ENCODE data around the gene TULP3.

Gene TULP3

GRCh38 chr12:2893007-2893406 is 2.3 kb downstream of the TULP3 start:
- no peaks in the 10 kb centered on the region for H3K9me3 Mint-ChIP-seq (ENCODE audit: low read depth)
- H3K4me3 Mint-ChIP-seq = peak overlapping the region; percentile 64
- H3K4me1 Mint-ChIP-seq (ENCODE audit: low read depth) = peaks cover 29% of the 10 kb centered on the region
- H3K36me3 Mint-ChIP-seq = no peaks in the 10 kb centered on the region
- no peaks in the 10 kb centered on the region for H3K27me3 Mint-ChIP-seq
- no peak overlapping the region for H3K27ac Mint-ChIP-seq

DNA sequence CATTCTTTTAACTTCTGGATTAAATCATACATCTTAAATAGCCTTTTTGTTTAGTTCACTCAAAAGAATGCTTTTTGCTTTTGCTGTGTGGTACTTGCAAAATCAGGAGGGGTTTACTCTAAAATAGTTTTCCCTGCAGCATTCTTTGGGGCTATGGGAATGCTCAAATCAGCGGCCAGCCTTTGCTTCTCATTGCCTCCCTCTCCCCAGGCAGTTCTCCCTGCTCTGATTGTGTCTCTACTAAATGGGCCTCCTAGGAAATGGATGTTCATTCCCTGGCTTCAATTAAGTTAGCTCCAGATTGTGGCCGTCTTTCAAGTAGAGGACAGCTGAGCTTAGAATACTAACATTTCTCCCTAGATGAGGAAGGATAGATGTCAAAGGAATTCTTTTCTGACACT is 4.4 kb downstream of the TULP3 start:
- H3K9me3 Mint-ChIP-seq (ENCODE audit: low read depth) = no peaks in the 10 kb centered on the region
- no peak overlapping the region for H3K27ac Mint-ChIP-seq
- H3K4me3 Mint-ChIP-seq = no peak overlapping the region
- peaks cover 22% of the 10 kb centered on the region for H3K4me1 Mint-ChIP-seq (ENCODE audit: low read depth)
- H3K36me3 Mint-ChIP-seq = peaks cover under 1% of the 10 kb centered on the region
- no peaks in the 10 kb centered on the region for H3K27me3 Mint-ChIP-seq

- Mint-ChIP-seq H3K27me3 (no peaks in the 10 kb centered on the region), H3K4me3 (no peak overlapping the region), H3K27ac (no peak overlapping the region), H3K9me3 (ENCODE audit: low read depth) (no peaks in the 10 kb centered on the region), H3K4me1 (ENCODE audit: low read depth) (peaks cover 18% of the 10 kb centered on the region), H3K36me3 (peaks cover 3% of the 10 kb centered on the region)
These were observed 4.8 kb downstream of the TULP3 start for GRCh38 chr12:2895511-2895910.

DNA sequence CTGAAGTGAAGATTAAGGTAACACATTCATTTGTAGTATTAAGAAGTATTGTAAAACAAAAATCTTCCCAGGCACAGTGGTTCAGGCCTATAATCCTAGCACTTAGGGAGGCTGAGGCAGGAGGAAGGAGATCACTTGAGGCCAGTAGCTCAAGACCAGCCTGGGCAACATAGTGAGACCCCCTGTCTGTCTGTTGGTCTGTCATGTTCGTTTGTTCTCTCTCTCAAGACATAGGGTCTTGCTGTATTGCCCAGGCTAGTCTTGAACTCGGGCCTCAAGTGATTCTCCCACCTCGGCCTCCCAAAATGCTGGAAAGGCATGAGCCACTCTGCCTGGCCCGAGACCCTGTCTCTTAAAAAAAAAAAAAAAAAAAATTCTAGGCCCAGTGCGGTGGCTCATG is 6.7 kb downstream of the TULP3 start:
- Mint-ChIP-seq H3K36me3 (peaks cover 3% of the 10 kb centered on the region), H3K4me1 (ENCODE audit: low read depth) (peaks cover 7% of the 10 kb centered on the region), H3K9me3 (ENCODE audit: low read depth) (no peaks in the 10 kb centered on the region), H3K27ac (no peak overlapping the region), H3K27me3 (no peaks in the 10 kb centered on the region), H3K4me3 (no peak overlapping the region)

DNA sequence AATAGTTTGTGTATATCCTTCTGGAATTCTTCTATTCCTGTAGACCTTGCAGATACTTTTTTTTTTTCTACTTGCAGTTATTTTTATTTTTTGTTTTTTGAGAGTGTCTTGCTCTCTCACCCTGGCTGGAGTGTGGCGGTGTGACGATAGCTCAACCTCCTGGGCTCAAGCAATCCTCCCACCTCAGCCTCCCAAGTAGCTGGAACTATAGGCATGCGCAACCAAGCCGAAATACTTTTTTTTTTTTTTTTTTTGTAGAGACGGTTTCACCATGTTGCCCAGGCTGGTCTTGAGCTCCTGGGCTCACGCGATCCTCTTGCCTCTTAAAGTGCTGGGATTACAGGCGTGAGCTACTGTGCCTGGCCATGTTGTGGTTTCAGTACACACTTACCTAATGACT is 10.0 kb downstream of the TULP3 start:
- H3K27me3 Mint-ChIP-seq = no peaks in the 10 kb centered on the region
- peaks cover 3% of the 10 kb centered on the region for H3K36me3 Mint-ChIP-seq
- no peak overlapping the region for H3K27ac Mint-ChIP-seq
- H3K9me3 Mint-ChIP-seq (ENCODE audit: low read depth) = no peaks in the 10 kb centered on the region
- H3K4me3 Mint-ChIP-seq = no peak overlapping the region
- H3K4me1 Mint-ChIP-seq (ENCODE audit: low read depth) = no peaks in the 10 kb centered on the region

DNA sequence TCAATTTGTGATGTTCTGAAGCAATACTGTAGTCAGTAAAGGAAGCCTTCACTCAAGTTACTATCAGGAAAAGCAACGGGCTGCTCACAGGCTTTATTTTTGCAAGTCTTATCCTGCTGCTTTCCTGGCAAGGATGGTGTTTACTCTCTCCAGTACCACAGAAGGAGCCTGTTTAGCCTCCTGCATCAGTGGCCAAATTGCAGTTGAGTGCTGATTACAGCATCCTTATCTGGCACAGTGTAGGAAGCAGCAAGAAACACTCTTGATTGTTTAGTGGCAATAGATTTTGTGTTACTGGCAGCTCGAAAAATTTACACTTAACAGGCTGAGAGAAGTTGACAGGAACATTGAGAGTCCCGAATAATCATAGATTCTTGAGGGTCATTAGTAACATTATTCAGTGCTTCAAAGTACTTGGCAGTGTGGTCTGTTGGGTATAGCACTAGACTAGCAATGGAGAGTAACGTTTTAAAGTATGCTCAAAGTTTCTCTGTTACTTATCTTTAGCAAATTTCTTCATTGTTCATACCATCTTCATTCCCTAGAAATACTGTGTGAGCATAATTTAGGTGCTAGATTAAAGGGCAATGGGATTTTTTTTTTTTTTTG is 11.7 kb downstream of the TULP3 start:
- Mint-ChIP-seq H3K4me3 (no peak overlapping the region), H3K9me3 (ENCODE audit: low read depth) (no peaks in the 10 kb centered on the region), H3K27ac (no peak overlapping the region), H3K36me3 (peaks cover 3% of the 10 kb centered on the region), H3K27me3 (no peaks in the 10 kb centered on the region), H3K4me1 (ENCODE audit: low read depth) (no peaks in the 10 kb centered on the region)

- no peak overlapping the region for H3K4me3 Mint-ChIP-seq
- H3K4me1 Mint-ChIP-seq (ENCODE audit: low read depth) = no peaks in the 10 kb centered on the region
- no peaks in the 10 kb centered on the region for H3K27me3 Mint-ChIP-seq
- no peak overlapping the region for H3K27ac Mint-ChIP-seq
- H3K36me3 Mint-ChIP-seq = peaks cover 3% of the 10 kb centered on the region
- H3K9me3 Mint-ChIP-seq (ENCODE audit: low read depth) = no peaks in the 10 kb centered on the region
These were observed 13.6 kb downstream of the TULP3 start for GRCh38 chr12:2904260-2904659.

GRCh38 chr12:2912216-2912575 is 21.5 kb downstream of the TULP3 start:
- no peak overlapping the region for H3K4me3 Mint-ChIP-seq
- H3K9me3 Mint-ChIP-seq (ENCODE audit: low read depth) = no peaks in the 10 kb centered on the region
- no peak overlapping the region for H3K27ac Mint-ChIP-seq
- no peaks in the 10 kb centered on the region for H3K27me3 Mint-ChIP-seq
- peaks cover 14% of the 10 kb centered on the region for H3K36me3 Mint-ChIP-seq
- H3K4me1 Mint-ChIP-seq (ENCODE audit: low read depth) = peaks cover 4% of the 10 kb centered on the region

- Mint-ChIP-seq H3K9me3 (ENCODE audit: low read depth) (no peaks in the 10 kb centered on the region), H3K4me1 (ENCODE audit: low read depth) (peaks cover 4% of the 10 kb centered on the region), H3K27ac (no peak overlapping the region), H3K36me3 (peaks cover 25% of the 10 kb centered on the region), H3K4me3 (no peak overlapping the region), H3K27me3 (no peaks in the 10 kb centered on the region)
These were observed 28.6 kb downstream of the TULP3 start for GRCh38 chr12:2919249-2919648.

GRCh38 chr12:2922329-2922728 is 31.6 kb downstream of the TULP3 start:
- H3K27me3 Mint-ChIP-seq = no peaks in the 10 kb centered on the region
- no peaks in the 10 kb centered on the region for H3K9me3 Mint-ChIP-seq (ENCODE audit: low read depth)
- H3K4me3 Mint-ChIP-seq = no peak overlapping the region
- H3K27ac Mint-ChIP-seq = no peak overlapping the region
- H3K36me3 Mint-ChIP-seq = peaks cover 23% of the 10 kb centered on the region
- H3K4me1 Mint-ChIP-seq (ENCODE audit: low read depth) = no peaks in the 10 kb centered on the region

DNA sequence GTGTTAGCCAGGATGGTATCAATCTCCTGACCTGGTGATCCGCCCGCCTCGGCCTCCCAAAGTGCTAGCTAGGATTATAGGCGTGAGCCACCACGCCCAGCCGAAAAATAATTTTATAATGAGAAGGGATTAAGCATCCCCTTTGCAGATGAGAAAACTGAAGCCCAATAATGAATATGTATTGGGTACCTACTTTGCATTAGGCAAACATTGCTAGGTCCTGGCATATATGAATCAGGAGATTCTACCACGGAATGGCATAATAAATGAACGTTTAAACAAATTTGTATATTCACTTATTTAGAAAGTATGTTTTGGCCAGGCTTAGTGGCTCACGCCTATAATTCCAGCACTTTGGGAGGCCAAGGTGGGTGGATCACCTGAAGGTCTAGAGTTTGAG is 32.4 kb downstream of the TULP3 start:
- no peaks in the 10 kb centered on the region for H3K4me1 Mint-ChIP-seq (ENCODE audit: low read depth)
- no peaks in the 10 kb centered on the region for H3K27me3 Mint-ChIP-seq
- H3K4me3 Mint-ChIP-seq = no peak overlapping the region
- H3K9me3 Mint-ChIP-seq (ENCODE audit: low read depth) = no peaks in the 10 kb centered on the region
- peaks cover 28% of the 10 kb centered on the region for H3K36me3 Mint-ChIP-seq
- H3K27ac Mint-ChIP-seq = no peak overlapping the region

GRCh38 chr12:2924019-2924418 is 33.3 kb downstream of the TULP3 start:
- H3K36me3 Mint-ChIP-seq = peaks cover 28% of the 10 kb centered on the region
- H3K27ac Mint-ChIP-seq = no peak overlapping the region
- no peaks in the 10 kb centered on the region for H3K27me3 Mint-ChIP-seq
- no peaks in the 10 kb centered on the region for H3K9me3 Mint-ChIP-seq (ENCODE audit: low read depth)
- H3K4me1 Mint-ChIP-seq (ENCODE audit: low read depth) = no peaks in the 10 kb centered on the region
- H3K4me3 Mint-ChIP-seq = no peak overlapping the region

DNA sequence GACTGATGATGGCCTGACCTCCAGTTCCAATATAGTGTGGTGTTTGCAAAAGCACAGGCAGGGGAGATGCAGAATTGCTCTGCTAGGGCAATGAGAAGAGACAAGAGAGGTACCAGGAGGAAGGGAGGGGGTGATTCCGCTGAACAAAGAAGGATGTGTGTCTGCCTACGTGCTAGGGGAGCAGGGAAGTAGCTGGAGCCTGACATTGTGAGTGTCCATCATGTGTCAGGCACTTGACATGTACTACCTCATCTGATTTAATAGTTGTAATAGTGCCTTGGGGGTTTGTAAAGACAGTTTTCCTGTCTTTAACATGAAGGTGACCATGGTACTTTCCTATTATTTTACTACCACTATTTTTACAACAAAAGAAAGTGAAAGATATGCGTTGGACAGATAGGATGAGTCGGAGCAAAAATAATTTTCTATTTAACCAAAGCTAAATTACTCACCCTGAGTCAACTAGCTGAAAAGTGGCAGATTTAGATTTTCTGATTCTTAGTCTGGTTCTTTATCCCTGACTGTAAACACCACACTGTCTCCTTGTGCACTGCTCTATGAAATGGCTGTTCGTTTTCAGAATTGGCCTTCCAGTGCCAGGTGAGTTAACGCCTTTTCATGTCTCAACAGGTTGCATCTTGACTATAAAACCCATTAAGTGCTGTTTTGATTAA is 34.8 kb downstream of the TULP3 start:
- H3K4me3 Mint-ChIP-seq = no peak overlapping the region
- no peaks in the 10 kb centered on the region for H3K9me3 Mint-ChIP-seq (ENCODE audit: low read depth)
- H3K4me1 Mint-ChIP-seq (ENCODE audit: low read depth) = no peaks in the 10 kb centered on the region
- H3K27me3 Mint-ChIP-seq = no peaks in the 10 kb centered on the region
- peaks cover 25% of the 10 kb centered on the region for H3K36me3 Mint-ChIP-seq
- no peak overlapping the region for H3K27ac Mint-ChIP-seq

DNA sequence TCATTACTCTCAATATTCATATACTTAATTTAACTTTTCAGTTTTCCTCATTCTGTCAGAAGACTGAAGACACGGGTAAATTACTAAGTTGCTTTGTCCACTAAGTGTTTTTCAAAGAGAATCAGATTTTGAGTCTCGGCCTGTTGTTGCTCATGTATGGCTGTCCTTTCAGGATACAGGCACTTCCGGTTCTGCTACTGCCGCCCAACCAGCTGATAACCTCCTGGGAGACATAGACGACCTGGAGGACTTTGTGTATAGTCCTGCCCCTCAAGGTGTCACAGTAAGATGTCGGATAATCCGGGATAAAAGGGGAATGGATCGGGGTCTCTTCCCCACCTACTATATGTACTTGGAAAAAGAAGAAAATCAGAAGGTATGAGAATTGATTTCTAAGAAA is 40.2 kb downstream of the TULP3 start:
- Mint-ChIP-seq H3K36me3 (peaks cover 20% of the 10 kb centered on the region), H3K9me3 (ENCODE audit: low read depth) (no peaks in the 10 kb centered on the region), H3K4me3 (no peak overlapping the region), H3K27me3 (no peaks in the 10 kb centered on the region), H3K27ac (no peak overlapping the region), H3K4me1 (ENCODE audit: low read depth) (no peaks in the 10 kb centered on the region)

GRCh38 chr12:2933586-2933985 is 42.9 kb downstream of the TULP3 start:
- H3K27me3 Mint-ChIP-seq = no peaks in the 10 kb centered on the region
- no peaks in the 10 kb centered on the region for H3K9me3 Mint-ChIP-seq (ENCODE audit: low read depth)
- no peak overlapping the region for H3K4me3 Mint-ChIP-seq

DNA sequence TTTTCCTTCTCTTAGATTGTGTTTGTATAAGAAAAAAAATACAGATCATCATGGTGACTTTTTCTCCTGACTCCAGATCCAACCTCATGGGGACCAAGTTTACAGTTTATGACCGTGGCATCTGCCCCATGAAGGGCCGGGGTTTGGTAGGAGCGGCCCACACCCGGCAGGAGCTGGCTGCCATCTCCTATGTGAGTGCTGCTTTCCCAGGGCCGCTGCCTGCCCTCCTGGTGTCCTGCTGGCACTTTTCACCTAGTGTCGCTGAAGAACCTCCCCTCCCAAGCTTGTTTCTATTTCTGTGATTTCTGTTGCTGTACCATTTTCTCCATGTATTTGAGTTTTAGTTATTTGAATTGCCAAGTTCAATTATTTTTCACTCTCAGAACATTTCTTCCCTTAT is 43.7 kb downstream of the TULP3 start:
- no peak overlapping the region for H3K27ac Mint-ChIP-seq
- H3K4me1 Mint-ChIP-seq (ENCODE audit: low read depth) = no peaks in the 10 kb centered on the region
- H3K36me3 Mint-ChIP-seq = peaks cover 13% of the 10 kb centered on the region
- no peak overlapping the region for H3K4me3 Mint-ChIP-seq
- H3K27me3 Mint-ChIP-seq = no peaks in the 10 kb centered on the region
- no peaks in the 10 kb centered on the region for H3K9me3 Mint-ChIP-seq (ENCODE audit: low read depth)

More at GRCh38 chr12:2933586-2933985, 42.9 kb downstream of the TULP3 start:
- H3K4me1 Mint-ChIP-seq (ENCODE audit: low read depth) = no peaks in the 10 kb centered on the region
- H3K27ac Mint-ChIP-seq = no peak overlapping the region
- peaks cover 13% of the 10 kb centered on the region for H3K36me3 Mint-ChIP-seq
